Thyroid gland (tissue), 4 donors: Measurements from ENCODE around the gene ST6GALNAC4. TPM values are rescaled to one million over a fixed set of nuclear protein-coding genes. Genes with fewer than 3 reads are reported as not detected.

Source experiments
- DNase-seq, 2 donors: peaks; one replicate each; pipeline ENCODE4 v3.0.0-alpha.2; 2019
- H3K27ac ChIP-seq, 3 donors: fragments of 200-600 bp; sonication (generic); 1 replicate in 2 of 3; 2 replicates in 1 of 3; pipeline ENCODE4 v1.5.1; 2016 to 2019; ENCODE audit warnings: mild to moderate bottlenecking in 1 of 3, moderate library complexity in 1 of 3
- H3K27me3 ChIP-seq: fragments of 200-600 bp; sonication (generic); one replicate; pipeline ENCODE4 v1.5.1; 2019
- H3K36me3 ChIP-seq, 2 donors: fragments of 200-600 bp; sonication (generic); one replicate each; pipeline ENCODE4 v1.5.1; 2016 to 2019
- H3K4me1 ChIP-seq, 2 donors: fragments of 200-600 bp; sonication (generic); one replicate each; pipeline ENCODE4 v1.5.1; 2017 to 2019
- H3K4me3 ChIP-seq, 3 donors: fragments of 200-600 bp; sonication (generic); replicated peaks in 1 of 3; 1 replicate in 2 of 3; 2 replicates in 1 of 3; pipeline ENCODE4 v1.5.1; 2016; ENCODE audit warnings: mild to moderate bottlenecking in 1 of 3
- H3K9me3 ChIP-seq: fragments of 200-600 bp; sonication (generic); one replicate; pipeline ENCODE4 v1.5.1; 2017
- CTCF ChIP-seq, 6 experiments: fragments of 200-600 bp in 3 of 6; fragments of 450-650 bp in 3 of 6; sonication (generic) in 3 of 6; IDR thresholded peaks; one replicate each; pipeline ENCODE4 v1.5.1; 2016 to 2019; ENCODE audit warnings: antibody characterized with exemption in 6 of 6, mild to moderate bottlenecking in 2 of 6, inconsistent platforms in 1 of 6, moderate library complexity in 1 of 6
- POLR2A ChIP-seq, 2 donors: fragments of 450-650 bp; IDR thresholded peaks; one replicate each; pipeline ENCODE4 v1.6.1; 2017; ENCODE audit warnings: antibody characterized with exemption in 2 of 2, mild to moderate bottlenecking in 2 of 2, moderate library complexity in 1 of 2
- WGBS, 2 donors: methylation state at CpG; one replicate each; pipeline ENCODE4 v1.1.5; 2017; 5-methylcytosine and 5-hydroxymethylcytosine counted together
- intact Hi-C: fragments of 100-400 bp; cut with DNase I; formaldehyde crosslinking; loops from one replicate; pipeline ENCODE4 v1.15.1; 2023
- total RNA-seq, 4 donors: library from RNA; depleted of rRNA; stranded (reverse); fragments of >200 nt; gene quantifications; one replicate each; pipeline ENCODE4 v1.2.3, GENCODE V29; 2016

ST6GALNAC4 gene
- total RNA-seq, 4 donors from 2014 or later, result 8.9 to 27.4 (median 19.1) TPM

DNA sequence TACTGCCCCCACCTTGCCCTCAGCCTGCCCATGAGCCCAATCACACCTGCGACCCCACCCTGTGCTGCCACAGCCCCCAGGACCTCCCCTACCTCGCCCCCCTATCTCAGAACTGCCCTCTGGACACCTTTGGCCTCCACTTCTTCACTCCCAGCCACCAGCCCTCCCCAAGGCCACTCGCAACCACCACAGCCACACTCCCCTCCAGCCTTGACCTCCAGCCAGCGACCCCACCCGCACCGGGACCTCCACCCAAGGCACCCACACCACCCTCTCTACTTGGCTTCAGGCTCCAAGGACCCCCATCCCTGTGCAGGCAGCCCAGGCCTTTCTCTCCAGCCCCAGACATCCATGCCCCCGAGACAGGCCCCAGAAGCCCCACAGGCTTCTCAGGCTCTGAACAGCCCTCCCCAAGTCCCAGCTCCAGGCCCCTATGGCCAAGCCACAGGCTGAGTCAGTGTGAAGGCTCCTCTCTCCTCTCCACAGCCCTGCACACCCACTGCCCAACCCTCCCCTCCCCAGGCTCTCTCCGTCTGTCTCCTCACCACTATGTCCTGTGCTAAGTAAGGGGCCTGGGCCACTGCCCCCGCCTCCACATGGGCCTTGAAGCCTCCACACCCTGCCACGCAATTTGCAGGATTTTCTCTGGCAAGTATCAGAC is 41.4 kb downstream of the ST6GALNAC4 start:
- no peak for DNase-seq
- intact Hi-C loops, result no loop called here
- H3K4me3 ChIP-seq, result no peak overlapping the region
- peaks cover 0 to 10% of the 10 kb centered on the region in 2 donors for H3K36me3 ChIP-seq
- no peaks in the 10 kb centered on the region for H3K9me3 ChIP-seq
- TF ChIP-seq POLR2A (IDR thresholded peaks at IDR 0.05) (no peak), CTCF (IDR thresholded peaks at IDR 0.05) (no peak)
- peak overlapping the region in 2 of 3 donors; percentile 44 to 74 for H3K27ac ChIP-seq
- WGBS, 2 donors, result 78 to 79% methylated on average over 10 of the region's 10 CpGs
- H3K4me1 ChIP-seq, result peaks cover 43 to 44% of the 10 kb centered on the region in 2 donors
- no peaks in the 10 kb centered on the region for H3K27me3 ChIP-seq

DNA sequence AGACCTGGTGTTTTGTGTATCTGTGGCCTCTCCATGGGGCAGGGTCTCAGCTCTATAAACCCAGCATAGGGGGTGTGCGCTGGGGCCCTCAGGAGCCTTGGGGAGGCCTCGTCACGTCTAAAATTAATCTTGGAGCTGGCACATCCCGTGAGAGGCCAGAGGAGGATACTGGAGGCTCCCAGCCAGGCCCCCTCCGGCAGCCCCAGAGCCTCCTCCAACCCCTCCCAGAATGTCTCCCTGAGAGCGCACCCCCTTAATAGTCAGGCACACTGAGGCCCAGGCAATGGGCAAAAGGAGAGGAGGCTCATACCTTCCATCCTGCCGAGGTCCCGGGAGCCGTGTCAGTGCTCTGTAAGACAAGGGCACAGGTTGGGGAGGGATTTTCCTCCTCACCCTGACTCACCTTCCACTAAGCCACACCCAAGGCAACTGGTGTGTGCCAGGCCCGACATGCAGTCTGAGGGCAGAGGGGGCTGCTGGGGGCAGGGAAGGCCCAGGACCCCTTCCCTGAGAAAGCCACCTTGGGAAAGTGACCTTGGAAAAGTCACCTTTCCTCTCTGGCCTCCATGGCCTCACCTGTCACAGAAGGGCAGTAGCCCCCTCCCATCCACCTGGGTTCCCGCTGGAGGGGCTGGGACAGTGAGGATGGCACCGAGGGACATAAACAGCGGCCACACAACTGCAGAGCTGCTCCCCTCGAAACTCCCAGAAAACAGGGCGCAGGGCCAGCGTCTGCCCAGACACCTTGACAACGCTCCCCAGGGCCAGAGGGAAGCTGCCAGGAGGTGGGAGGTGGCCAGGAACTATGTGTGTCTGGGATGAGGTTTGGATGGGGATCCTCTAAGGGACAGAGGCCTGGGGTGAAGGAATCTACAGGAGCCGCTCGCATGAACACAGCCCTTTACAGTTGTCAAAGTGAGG is 42.3 kb downstream of the ST6GALNAC4 start:
- no peak overlapping the region for H3K4me3 ChIP-seq
- peak overlapping the region in 2 of 3 donors; percentile 38 to 49 for H3K27ac ChIP-seq
- WGBS, 2 donors, result 76 to 78% methylated on average over 18 to 19 of the region's 19 CpGs
- no peaks in the 10 kb centered on the region for H3K9me3 ChIP-seq
- TF ChIP-seq CTCF (IDR thresholded peaks at IDR 0.05), result no peak
- TF ChIP-seq POLR2A (IDR thresholded peaks at IDR 0.05), result no peak
- intact Hi-C loops, result loop anchor here (5.0 kb wide), 1 partner anchor 137 kb away; the partner anchor contains the start of gene TOR2A
- H3K4me1 ChIP-seq, result peaks cover 43 to 44% of the 10 kb centered on the region in 2 donors
- DNase-seq, result peak; percentile 44 to 49
- peaks cover 0 to 10% of the 10 kb centered on the region in 2 donors for H3K36me3 ChIP-seq
- no peaks in the 10 kb centered on the region for H3K27me3 ChIP-seq

DNA sequence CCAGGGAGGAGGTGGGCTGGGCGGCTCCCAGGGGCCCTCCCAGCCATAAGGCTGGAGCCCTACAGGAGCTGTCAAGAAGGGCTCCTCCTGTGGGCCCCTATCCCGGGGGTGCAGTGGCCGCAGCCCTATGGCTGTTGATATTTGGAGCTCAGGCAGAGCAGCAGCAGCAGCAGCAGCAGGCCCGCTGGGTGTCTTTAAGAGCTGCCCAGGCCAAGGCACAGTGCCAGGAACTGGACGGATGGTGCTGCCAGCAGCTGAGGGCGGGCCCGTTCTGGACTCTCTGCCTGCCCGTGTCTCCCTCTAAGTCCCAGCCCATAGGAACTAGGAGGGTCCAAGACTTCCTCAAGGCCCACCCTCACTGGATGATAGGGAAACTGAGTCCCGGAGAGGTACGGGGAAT is 43.0 kb downstream of the ST6GALNAC4 start:
- 24 to 26% methylated on average over 5 to 9 of the region's 10 CpGs for WGBS, 2 donors
- peak; percentile 94 to 95 for DNase-seq
- Histone ChIP-seq H3K27ac (peak overlapping the region in 2 of 3 donors; percentile 38 to 49), H3K27me3 (no peaks in the 10 kb centered on the region), H3K4me3 (no peak overlapping the region), H3K36me3 (peaks cover 0 to 10% of the 10 kb centered on the region in 2 donors), H3K4me1 (peaks cover 43 to 44% of the 10 kb centered on the region in 2 donors), H3K9me3 (no peaks in the 10 kb centered on the region)
- TF ChIP-seq CTCF (IDR thresholded peaks at IDR 0.05), result no peak
- no peak for TF ChIP-seq POLR2A (IDR thresholded peaks at IDR 0.05)
- intact Hi-C loops, result loop anchor here (5.0 kb wide), 1 partner anchor 137 kb away; the partner anchor contains the start of gene TOR2A

DNA sequence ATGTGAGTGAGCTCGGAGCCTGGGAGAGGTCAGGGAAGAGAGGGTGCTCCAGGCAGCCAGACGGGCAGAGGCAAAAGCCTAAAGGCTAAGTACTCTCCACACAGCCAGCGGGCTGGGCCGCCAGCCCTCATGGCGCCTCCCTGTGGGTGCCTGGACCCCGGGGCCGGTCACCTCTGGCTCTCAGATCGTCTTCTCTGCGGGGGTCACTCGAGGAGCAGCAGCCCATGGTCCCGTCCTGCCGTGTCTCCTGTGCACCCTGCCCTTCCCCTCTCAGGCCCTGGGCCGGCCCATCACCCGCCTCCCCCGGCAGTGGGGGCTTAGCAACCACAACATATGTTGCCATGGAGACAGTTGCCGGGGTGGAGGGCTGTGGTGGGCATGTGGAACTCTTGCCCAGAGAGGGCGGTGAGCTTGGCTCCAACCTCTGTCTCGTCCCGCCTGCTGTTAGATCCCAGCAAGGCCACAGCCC is 43.6 kb downstream of the ST6GALNAC4 start:
- Histone ChIP-seq H3K9me3 (no peaks in the 10 kb centered on the region), H3K27me3 (no peaks in the 10 kb centered on the region), H3K27ac (no peak overlapping the region), H3K4me3 (no peak overlapping the region), H3K36me3 (peaks cover 0 to 11% of the 10 kb centered on the region in 2 donors), H3K4me1 (peaks cover 42 to 44% of the 10 kb centered on the region in 2 donors)
- WGBS, 2 donors, result 79 to 80% methylated on average over 11 to 14 of the region's 19 CpGs
- DNase-seq, result no peak
- intact Hi-C loops, result loop anchor here (5.0 kb wide), 1 partner anchor 136 kb away; the partner anchor contains the start of gene TOR2A
- TF ChIP-seq POLR2A (IDR thresholded peaks at IDR 0.05) (no peak), CTCF (IDR thresholded peaks at IDR 0.05) (no peak)
